Mesenchymal stem cell (in vitro differentiated cells and primary cell): ENCODE results near the gene GKAP1.

Source experiments
- DNase-seq: peaks from one replicate; pipeline ENCODE4 v3.0.0-alpha.2; 2013
- H2AFZ ChIP-seq: one replicate; pipeline ENCODE4 v1.6.1; 2013; ENCODE audit warnings: low read depth, mild to moderate bottlenecking, control low read depth, inconsistent platforms, low read length, moderate library complexity
- H2AK5ac ChIP-seq: 2 replicates; pipeline ENCODE4 v1.6.1; 2013; ENCODE audit warnings: low read length, moderate library complexity, mild to moderate bottlenecking, inconsistent platforms; ENCODE audit not compliant: severe bottlenecking
- H2BK120ac ChIP-seq: one replicate; pipeline ENCODE4 v1.6.1; 2013; ENCODE audit warnings: low read depth, mild to moderate bottlenecking, inconsistent platforms, low read length, moderate library complexity
- H2BK12ac ChIP-seq, 2 experiments: one replicate each; pipeline ENCODE4 v1.6.1; 2013; ENCODE audit warnings: inconsistent platforms in 2 of 2, low read length in 2 of 2, mild to moderate bottlenecking in 2 of 2, moderate library complexity in 2 of 2, control low read depth in 1 of 2
- H2BK15ac ChIP-seq: one replicate; pipeline ENCODE4 v1.6.1; 2013; ENCODE audit warnings: mild to moderate bottlenecking, low read depth, inconsistent platforms; ENCODE audit not compliant: poor library complexity, severe bottlenecking
- H2BK5ac ChIP-seq: 2 replicates; pipeline ENCODE4 v1.6.1; 2013; ENCODE audit warnings: low read depth, mild to moderate bottlenecking, low read length, control low read depth, inconsistent platforms; ENCODE audit not compliant: poor library complexity, severe bottlenecking
- H3K14ac ChIP-seq, 2 experiments: one replicate each; pipeline ENCODE4 v1.6.1; 2013; ENCODE audit warnings: inconsistent platforms in 2 of 2, low read length in 2 of 2, control low read depth in 1 of 2, mild to moderate bottlenecking in 1 of 2, moderate library complexity in 1 of 2
- H3K18ac ChIP-seq, 2 experiments: one replicate each; pipeline ENCODE4 v1.6.1; 2013; ENCODE audit warnings: inconsistent platforms in 2 of 2, low read length in 2 of 2, control low read depth in 1 of 2, low read depth in 1 of 2, mild to moderate bottlenecking in 1 of 2
- H3K23ac ChIP-seq, 2 experiments: one replicate each; pipeline ENCODE4 v1.6.1; 2013; ENCODE audit warnings: inconsistent platforms in 2 of 2, low read length in 2 of 2, mild to moderate bottlenecking in 2 of 2, moderate library complexity in 2 of 2, control low read depth in 1 of 2
- H3K27ac ChIP-seq: 2 replicates; pipeline ENCODE4 v1.5.1; 2013; ENCODE audit warnings: mild to moderate bottlenecking, moderate library complexity, low read length, control low read depth, inconsistent platforms; ENCODE audit not compliant: poor library complexity, severe bottlenecking
- H3K27me3 ChIP-seq, 2 experiments: 2 replicates each; pipeline versions ENCODE4 v1.6.1 to v1.7.0; 2013; ENCODE audit warnings: low read length in 2 of 2, mild to moderate bottlenecking in 2 of 2, moderate library complexity in 2 of 2, control low read depth in 1 of 2, inconsistent platforms in 1 of 2; ENCODE audit not compliant: control insufficient read depth in 1 of 2, insufficient read depth in 1 of 2
- H3K36me3 ChIP-seq, 2 experiments: 2 replicates each; pipeline versions ENCODE4 v1.6.1 to v1.7.0; 2013; ENCODE audit warnings: low read length in 2 of 2, control low read depth in 1 of 2, inconsistent platforms in 1 of 2, low read depth in 1 of 2, mild to moderate bottlenecking in 1 of 2; ENCODE audit not compliant: insufficient read depth in 2 of 2, control insufficient read depth in 1 of 2
- H3K4ac ChIP-seq, 2 experiments: one replicate each; pipeline ENCODE4 v1.6.1; 2013; ENCODE audit warnings: inconsistent platforms in 2 of 2, low read length in 2 of 2, mild to moderate bottlenecking in 2 of 2, moderate library complexity in 2 of 2, control low read depth in 1 of 2, low read depth in 1 of 2
- H3K4me1 ChIP-seq: 2 replicates; pipeline ENCODE4 v1.6.1; 2013; ENCODE audit warnings: low read depth, low read length, control low read depth; ENCODE audit not compliant: control insufficient read depth, insufficient read depth
- H3K4me2 ChIP-seq: 2 replicates; pipeline ENCODE4 v1.6.1; 2013; ENCODE audit warnings: low read length, mild to moderate bottlenecking, inconsistent platforms; ENCODE audit not compliant: poor library complexity, severe bottlenecking
- H3K4me3 ChIP-seq, 2 experiments: 2 replicates each; pipeline versions ENCODE4 v1.5.1 to v1.7.0; 2013; ENCODE audit warnings: low read length in 2 of 2, mild to moderate bottlenecking in 2 of 2, control low read depth in 1 of 2, low read depth in 1 of 2; ENCODE audit not compliant: insufficient read depth in 1 of 2
- H3K79me1 ChIP-seq: replicated peaks from 2 replicates; pipeline ENCODE4 v1.6.1; 2013; ENCODE audit warnings: mild to moderate bottlenecking, control low read depth, low read length, inconsistent platforms; ENCODE audit not compliant: poor library complexity, severe bottlenecking
- H3K9ac ChIP-seq: 2 replicates; pipeline ENCODE4 v1.7.0; 2013; ENCODE audit warnings: mild to moderate bottlenecking, low read length, moderate library complexity
- H3K9me3 ChIP-seq: 2 replicates; pipeline ENCODE4 v1.7.0; 2013; ENCODE audit warnings: mild to moderate bottlenecking, low read length; ENCODE audit not compliant: control insufficient read depth
- H4K8ac ChIP-seq: one replicate; pipeline ENCODE4 v1.6.1; 2013; ENCODE audit warnings: inconsistent platforms, mild to moderate bottlenecking, low read length, moderate library complexity
- H4K91ac ChIP-seq: one replicate; pipeline ENCODE4 v1.6.1; 2013; ENCODE audit warnings: mild to moderate bottlenecking, low read length, inconsistent platforms
- WGBS: methylation state at CpG from one replicate; pipeline ENCODE4 v1.1.7; 2013; ENCODE audit warnings: mixed read lengths; 5-methylcytosine and 5-hydroxymethylcytosine counted together

Gene GKAP1

DNA sequence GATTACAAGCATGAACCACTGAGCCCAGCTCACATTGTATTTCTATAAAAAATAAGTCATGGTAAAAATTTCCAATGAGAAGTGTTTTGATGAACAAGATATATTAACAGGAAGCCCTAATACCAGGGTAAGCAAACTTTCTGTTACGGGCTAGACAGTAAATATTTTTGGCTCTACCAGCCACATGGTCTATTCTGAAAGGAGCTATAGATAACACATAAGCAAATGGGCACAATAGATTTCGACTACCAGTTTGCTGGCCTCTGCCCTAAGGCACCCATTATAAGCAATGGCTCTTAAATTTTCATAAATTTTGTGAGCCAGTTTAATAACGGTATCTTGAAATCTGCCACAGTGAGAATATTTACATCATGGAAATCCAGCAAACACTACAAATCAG, 118.0 kb downstream of the GKAP1 start:
- no peak overlapping the region for H2BK12ac ChIP-seq
- H2AK5ac ChIP-seq = no peak overlapping the region
- no peak overlapping the region for H3K27ac ChIP-seq
- WGBS = 97% methylated on average over 3 of the region's 3 CpGs
- no peaks in the 10 kb centered on the region for H3K27me3 ChIP-seq
- no peak overlapping the region for H3K18ac ChIP-seq
- H3K4me1 ChIP-seq = peaks cover 3% of the 10 kb centered on the region
- H3K4ac ChIP-seq = no peak overlapping the region
- H3K4me3 ChIP-seq = no peak overlapping the region
- H3K9me3 ChIP-seq = no peaks in the 10 kb centered on the region
- H3K23ac ChIP-seq = no peak overlapping the region
- DNase-seq = no peak
- no peak overlapping the region for H4K8ac ChIP-seq
- H2BK15ac ChIP-seq = no peak overlapping the region
- H3K9ac ChIP-seq = no peak overlapping the region
- no peak overlapping the region for H3K4me2 ChIP-seq
- H3K79me1 ChIP-seq = no peaks in the 10 kb centered on the region
- no peak overlapping the region for H2BK120ac ChIP-seq
- H2BK5ac ChIP-seq = no peak overlapping the region
- no peaks in the 10 kb centered on the region for H3K36me3 ChIP-seq
- no peak overlapping the region for H4K91ac ChIP-seq
- no peak overlapping the region for H2AFZ ChIP-seq
- H3K14ac ChIP-seq = no peak overlapping the region

DNA sequence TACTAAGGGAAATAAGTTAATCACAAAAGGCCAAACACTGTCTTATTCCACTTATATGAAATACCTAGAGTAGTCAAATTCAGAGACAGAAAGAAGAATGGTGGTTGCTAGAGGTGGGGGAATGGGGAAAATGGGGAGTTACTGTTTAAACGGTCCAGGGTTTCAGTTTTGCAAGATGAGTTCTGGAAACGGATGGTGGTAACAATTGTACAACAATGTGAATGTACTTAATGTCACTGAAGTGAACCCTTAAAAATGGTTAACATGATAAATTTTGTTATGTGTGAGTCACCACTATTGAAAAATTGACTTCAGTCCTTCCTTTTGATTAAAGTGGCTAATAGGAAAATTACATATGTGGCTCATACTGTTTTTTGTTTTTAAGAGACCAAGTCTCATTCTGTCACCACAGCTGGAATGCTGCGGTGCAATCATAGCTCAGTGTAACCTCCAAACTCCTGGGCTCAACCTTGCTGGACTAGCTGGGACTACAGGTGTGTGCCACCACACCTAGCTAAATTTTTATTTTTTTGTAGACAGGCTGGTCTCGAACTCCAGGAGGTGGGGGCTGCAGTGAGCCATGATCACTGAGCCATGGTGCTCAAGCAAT, 118.5 kb downstream of the GKAP1 start:
- no peaks in the 10 kb centered on the region for H3K27me3 ChIP-seq
- peaks cover 3% of the 10 kb centered on the region for H3K4me1 ChIP-seq
- 89% methylated on average over 4 of the region's 4 CpGs for WGBS
- no peak overlapping the region for H3K9ac ChIP-seq
- H3K4me3 ChIP-seq = no peak overlapping the region
- H3K27ac ChIP-seq = no peak overlapping the region
- no peak for DNase-seq
- no peak overlapping the region for H3K4ac ChIP-seq
- no peaks in the 10 kb centered on the region for H3K36me3 ChIP-seq
- no peak overlapping the region for H4K91ac ChIP-seq
- H4K8ac ChIP-seq = no peak overlapping the region
- H2BK120ac ChIP-seq = no peak overlapping the region
- H2BK5ac ChIP-seq = no peak overlapping the region
- no peak overlapping the region for H2AFZ ChIP-seq
- H3K23ac ChIP-seq = no peak overlapping the region
- H3K18ac ChIP-seq = no peak overlapping the region
- no peak overlapping the region for H2AK5ac ChIP-seq
- H3K9me3 ChIP-seq = no peaks in the 10 kb centered on the region
- no peaks in the 10 kb centered on the region for H3K79me1 ChIP-seq
- H2BK12ac ChIP-seq = no peak overlapping the region
- no peak overlapping the region for H2BK15ac ChIP-seq
- no peak overlapping the region for H3K4me2 ChIP-seq
- no peak overlapping the region for H3K14ac ChIP-seq

GRCh38 chr9:83691492-83691891, 126.1 kb downstream of the GKAP1 start:
- H3K4me2 ChIP-seq = no peak overlapping the region
- no peak overlapping the region for H2BK5ac ChIP-seq
- H4K91ac ChIP-seq = no peak overlapping the region
- no peak overlapping the region for H3K23ac ChIP-seq
- H2BK15ac ChIP-seq = no peak overlapping the region
- no peak overlapping the region for H4K8ac ChIP-seq
- H2BK12ac ChIP-seq = no peak overlapping the region
- no peak overlapping the region for H2BK120ac ChIP-seq
- H3K4me1 ChIP-seq = no peaks in the 10 kb centered on the region
- no peaks in the 10 kb centered on the region for H3K79me1 ChIP-seq
- WGBS = 100% methylated on average over 1 of the region's 3 CpGs
- no peak overlapping the region for H2AK5ac ChIP-seq
- H3K9me3 ChIP-seq = no peaks in the 10 kb centered on the region
- no peak overlapping the region for H3K4me3 ChIP-seq
- no peak overlapping the region for H3K18ac ChIP-seq
- no peak overlapping the region for H2AFZ ChIP-seq
- no peak overlapping the region for H3K4ac ChIP-seq
- H3K36me3 ChIP-seq = peaks cover 0 to 7% of the 10 kb centered on the region in 2 experiments
- no peak overlapping the region for H3K9ac ChIP-seq
- H3K27me3 ChIP-seq = no peaks in the 10 kb centered on the region
- DNase-seq = no peak
- H3K27ac ChIP-seq = no peak overlapping the region
- no peak overlapping the region for H3K14ac ChIP-seq
